H9 (cell line): ENCODE data around the gene C14orf39. TPM values are rescaled to one million over a fixed set of nuclear protein-coding genes. Genes with fewer than 3 reads are reported as not detected.

Experiments used
- DNase-seq: peaks from one replicate; pipeline ENCODE4 v3.0.0-alpha.2; 2017
- H2AFZ ChIP-seq: one replicate; pipeline ENCODE4 v1.6.1; 2013; ENCODE audit warnings: mild to moderate bottlenecking, low read length, control low read depth, moderate library complexity
- H2AK5ac ChIP-seq: 2 replicates; pipeline ENCODE4 v1.6.1; 2013; ENCODE audit warnings: low read length, control low read depth, mixed read lengths; ENCODE audit not compliant: insufficient read length
- H2BK120ac ChIP-seq: one replicate; pipeline ENCODE4 v1.6.1; 2013; ENCODE audit warnings: low read depth, mild to moderate bottlenecking, low read length, control low read depth, inconsistent platforms; ENCODE audit not compliant: poor library complexity, severe bottlenecking
- H2BK12ac ChIP-seq: 2 replicates; pipeline ENCODE4 v1.6.1; 2013; ENCODE audit warnings: low read length, control low read depth, mixed read lengths, low read depth; ENCODE audit not compliant: insufficient read length
- H2BK15ac ChIP-seq: 2 replicates; pipeline ENCODE4 v1.6.1; 2013; ENCODE audit warnings: low read depth, low read length, control low read depth
- H2BK20ac ChIP-seq: one replicate; pipeline ENCODE4 v1.6.1; 2013; ENCODE audit warnings: low read depth, mild to moderate bottlenecking, low read length, control low read depth, inconsistent platforms; ENCODE audit not compliant: poor library complexity, severe bottlenecking
- H2BK5ac ChIP-seq: 2 replicates; pipeline ENCODE4 v1.6.1; 2013; ENCODE audit warnings: low read length, control low read depth, mixed read lengths; ENCODE audit not compliant: insufficient read length
- H3K14ac ChIP-seq: 2 replicates; pipeline ENCODE4 v1.6.1; 2013; ENCODE audit warnings: low read length, control low read depth; ENCODE audit not compliant: insufficient read depth
- H3K18ac ChIP-seq: 2 replicates; pipeline ENCODE4 v1.6.1; 2013; ENCODE audit warnings: low read depth, mild to moderate bottlenecking, mixed read lengths, low read length, control low read depth; ENCODE audit not compliant: insufficient read length
- H3K23ac ChIP-seq: 2 replicates; pipeline ENCODE4 v1.6.1; 2013; ENCODE audit warnings: low read length, control low read depth, mixed read lengths, low read depth; ENCODE audit not compliant: insufficient read length
- H3K23me2 ChIP-seq: 2 replicates; pipeline ENCODE4 v1.6.1; 2013; ENCODE audit warnings: low read depth, mild to moderate bottlenecking, mixed read lengths, low read length, control low read depth; ENCODE audit not compliant: insufficient read length, poor library complexity, severe bottlenecking
- H3K27ac ChIP-seq: 2 replicates; pipeline ENCODE4 v1.5.1; 2013; ENCODE audit warnings: low read length, control low read depth, mixed read lengths, low read depth; ENCODE audit not compliant: insufficient read length
- H3K27me3 ChIP-seq: 2 replicates; pipeline ENCODE4 v1.6.1; 2013; ENCODE audit warnings: low read length, control low read depth, inconsistent platforms; ENCODE audit not compliant: insufficient read depth
- H3K4ac ChIP-seq: 2 replicates; pipeline ENCODE4 v1.6.1; 2013; ENCODE audit warnings: low read depth, mild to moderate bottlenecking, control low read depth, inconsistent platforms, low read length, moderate library complexity
- H3K4me1 ChIP-seq: 2 replicates; pipeline ENCODE4 v1.6.1; 2013; ENCODE audit warnings: low read length, control low read depth, inconsistent platforms; ENCODE audit not compliant: insufficient read depth
- H3K4me2 ChIP-seq: 2 replicates; pipeline ENCODE4 v1.6.1; 2013; ENCODE audit warnings: low read length, control low read depth, mixed read lengths; ENCODE audit not compliant: insufficient read length, insufficient read depth
- H3K56ac ChIP-seq: 2 replicates; pipeline ENCODE4 v1.6.1; 2013; ENCODE audit warnings: low read depth, mild to moderate bottlenecking, mixed read lengths, low read length, control low read depth; ENCODE audit not compliant: insufficient read length
- H3K79me1 ChIP-seq: 2 replicates; pipeline ENCODE4 v1.6.1; 2013; ENCODE audit warnings: low read depth, mild to moderate bottlenecking, moderate library complexity, low read length, control low read depth, inconsistent platforms; ENCODE audit not compliant: insufficient read depth, poor library complexity, severe bottlenecking
- H3K79me2 ChIP-seq: 2 replicates; pipeline ENCODE4 v1.6.1; 2013; ENCODE audit warnings: low read length, control low read depth, inconsistent platforms; ENCODE audit not compliant: insufficient read depth
- H3K9ac ChIP-seq: 2 replicates; pipeline ENCODE4 v1.6.1; 2013; ENCODE audit warnings: low read length, control low read depth, mixed read lengths; ENCODE audit not compliant: insufficient read length; ENCODE audit errors: extremely low read depth
- H3K9me3 ChIP-seq: one replicate; pipeline ENCODE4 v1.6.1; 2013; ENCODE audit warnings: low read depth, low read length, inconsistent platforms; ENCODE audit not compliant: control insufficient read depth
- H3T11ph ChIP-seq: one replicate; pipeline ENCODE4 v1.6.1; 2013; ENCODE audit warnings: mild to moderate bottlenecking, low read length, control low read depth, inconsistent platforms
- H4K20me1 ChIP-seq: one replicate; pipeline ENCODE4 v1.6.1; 2013; ENCODE audit not compliant: control insufficient read depth, insufficient read length, insufficient read depth
- H4K5ac ChIP-seq: 2 replicates; pipeline ENCODE4 v1.6.1; 2013; ENCODE audit warnings: low read depth, mild to moderate bottlenecking, mixed read lengths, low read length, control low read depth; ENCODE audit not compliant: insufficient read length
- H4K8ac ChIP-seq: replicated peaks from 2 replicates; pipeline ENCODE4 v1.6.1; 2013; ENCODE audit warnings: low read length, control low read depth, mixed read lengths, low read depth; ENCODE audit not compliant: insufficient read length
- H4K91ac ChIP-seq: 2 replicates; pipeline ENCODE4 v1.6.1; 2013; ENCODE audit warnings: low read depth, mild to moderate bottlenecking, moderate library complexity, mixed read lengths, low read length, control low read depth; ENCODE audit not compliant: insufficient read length
- H3K27ac Mint-ChIP-seq, 3 experiments: 2 replicates in 2 of 3; 3 replicates in 1 of 3; pipeline ENCODE4 v1.8.0; 2020 to 2021; ENCODE audit warnings: mixed read lengths in 3 of 3, mild to moderate bottlenecking in 1 of 3, moderate library complexity in 1 of 3
- H3K27me3 Mint-ChIP-seq: 2 replicates; pipeline ENCODE4 v1.8.0; 2021; ENCODE audit warnings: low read depth, mild to moderate bottlenecking, moderate library complexity, mixed read lengths
- H3K36me3 Mint-ChIP-seq, 3 experiments: 2 replicates in 2 of 3; 3 replicates in 1 of 3; pipeline ENCODE4 v1.8.0; 2020 to 2021; ENCODE audit warnings: low read depth in 3 of 3, mixed read lengths in 3 of 3; ENCODE audit not compliant: insufficient read depth in 1 of 3
- H3K4me1 Mint-ChIP-seq, 2 experiments: 2 replicates each; pipeline ENCODE4 v1.8.0; 2020; ENCODE audit warnings: mixed read lengths in 2 of 2
- H3K4me3 Mint-ChIP-seq, 2 experiments: 2 replicates in 1 of 2; 3 replicates in 1 of 2; pipeline ENCODE4 v1.8.0; 2020 to 2021; ENCODE audit warnings: mild to moderate bottlenecking in 2 of 2, mixed read lengths in 2 of 2, moderate library complexity in 1 of 2
- H3K9me3 Mint-ChIP-seq, 2 experiments: 2 replicates in 1 of 2; 3 replicates in 1 of 2; pipeline ENCODE4 v1.8.0; 2020; ENCODE audit warnings: mild to moderate bottlenecking in 2 of 2, mixed read lengths in 2 of 2, moderate library complexity in 1 of 2
- WGBS: extraction: QIAGEN DNeasy Blood & Tissue Kit; methylation state at CpG from one replicate; pipeline ENCODE4 v1.1.7; 2013; ENCODE audit warnings: missing lambda C conversion rate, low lambda C conversion rate, mixed read lengths; ENCODE audit not compliant: insufficient read length; ENCODE audit errors: extremely low coverage; 5-methylcytosine and 5-hydroxymethylcytosine counted together
- total RNA-seq: library from RNA; stranded (reverse); gene quantifications from 2 replicates; pipeline ENCODE4 v1.2.1, GENCODE V29; 2021
- TF ChIP-seq, protein P1 (sequence below): fragments of 200-600 bp; sonication (generic); conservative IDR thresholded peaks from 3 replicates; pipeline ENCODE4 v1.8.0; 2021; ENCODE audit warnings: antibody characterized with exemption, mild to moderate bottlenecking

C14orf39 gene
- total RNA-seq, 1 experiment from 2014 or later, result 1.8 TPM

DNA sequence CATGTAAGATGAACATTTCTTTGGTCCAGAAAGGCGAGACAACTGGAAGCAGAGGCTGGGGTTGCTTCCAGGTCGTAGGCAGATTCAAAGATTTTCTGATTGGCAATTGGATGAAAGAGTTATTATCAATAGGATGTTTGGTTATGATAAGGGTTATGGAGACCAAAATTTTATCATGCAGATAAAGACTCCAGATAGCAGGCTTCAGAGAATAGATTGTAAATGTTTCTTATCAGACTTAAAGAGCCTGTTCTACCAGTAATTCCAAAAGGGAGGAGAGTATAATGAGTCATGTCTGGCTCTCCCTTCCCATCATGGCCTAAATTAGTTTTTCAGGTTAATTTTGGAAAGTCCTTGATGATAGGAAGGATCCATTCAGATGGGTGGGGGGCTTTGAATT lies 55.6 kb downstream of the C14orf39 start:
- TF ChIP-seq, protein P1, sequence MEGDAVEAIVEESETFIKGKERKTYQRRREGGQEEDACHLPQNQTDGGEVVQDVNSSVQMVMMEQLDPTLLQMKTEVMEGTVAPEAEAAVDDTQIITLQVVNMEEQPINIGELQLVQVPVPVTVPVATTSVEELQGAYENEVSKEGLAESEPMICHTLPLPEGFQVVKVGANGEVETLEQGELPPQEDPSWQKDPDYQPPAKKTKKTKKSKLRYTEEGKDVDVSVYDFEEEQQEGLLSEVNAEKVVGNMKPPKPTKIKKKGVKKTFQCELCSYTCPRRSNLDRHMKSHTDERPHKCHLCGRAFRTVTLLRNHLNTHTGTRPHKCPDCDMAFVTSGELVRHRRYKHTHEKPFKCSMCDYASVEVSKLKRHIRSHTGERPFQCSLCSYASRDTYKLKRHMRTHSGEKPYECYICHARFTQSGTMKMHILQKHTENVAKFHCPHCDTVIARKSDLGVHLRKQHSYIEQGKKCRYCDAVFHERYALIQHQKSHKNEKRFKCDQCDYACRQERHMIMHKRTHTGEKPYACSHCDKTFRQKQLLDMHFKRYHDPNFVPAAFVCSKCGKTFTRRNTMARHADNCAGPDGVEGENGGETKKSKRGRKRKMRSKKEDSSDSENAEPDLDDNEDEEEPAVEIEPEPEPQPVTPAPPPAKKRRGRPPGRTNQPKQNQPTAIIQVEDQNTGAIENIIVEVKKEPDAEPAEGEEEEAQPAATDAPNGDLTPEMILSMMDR, result no peak
- no peak overlapping the region for H4K91ac ChIP-seq
- no peak overlapping the region for H2BK12ac ChIP-seq
- H3T11ph ChIP-seq, result no peak overlapping the region
- H3K14ac ChIP-seq, result no peak overlapping the region
- no peak overlapping the region for H3K27ac Mint-ChIP-seq
- H2BK5ac ChIP-seq, result no peak overlapping the region
- H3K36me3 Mint-ChIP-seq, result peaks cover 5 to 21% (median 13%) of the 10 kb centered on the region in 3 experiments
- no peak for DNase-seq
- H2AK5ac ChIP-seq, result no peak overlapping the region
- H3K4me3 Mint-ChIP-seq, result no peak overlapping the region
- peaks cover 22 to 30% of the 10 kb centered on the region in 2 experiments for H3K9me3 Mint-ChIP-seq
- no peaks in the 10 kb centered on the region for H4K20me1 ChIP-seq
- no CpG with 5 or more reads among the region's 2 CpGs for WGBS
- no peak overlapping the region for H2BK15ac ChIP-seq
- no peak overlapping the region for H2BK120ac ChIP-seq
- no peaks in the 10 kb centered on the region; the same call in 1 of the 2 replicates for H3K27me3 Mint-ChIP-seq
- H3K56ac ChIP-seq, result no peak overlapping the region
- H2AFZ ChIP-seq, result no peak overlapping the region
- H3K18ac ChIP-seq, result no peak overlapping the region
- no peak overlapping the region for H4K8ac ChIP-seq
- H3K27ac ChIP-seq, result no peak overlapping the region
- H4K5ac ChIP-seq, result no peak overlapping the region
- no peaks in the 10 kb centered on the region for H3K27me3 ChIP-seq
- no peak overlapping the region for H3K4ac ChIP-seq
- H3K4me1 Mint-ChIP-seq, result no peaks in the 10 kb centered on the region
- no peaks in the 10 kb centered on the region for H3K79me2 ChIP-seq
- no peaks in the 10 kb centered on the region for H3K79me1 ChIP-seq
- H3K4me2 ChIP-seq, result no peak overlapping the region
- H3K9ac ChIP-seq, result no peak overlapping the region
- no peaks in the 10 kb centered on the region for H3K23me2 ChIP-seq
- no peak overlapping the region for H3K23ac ChIP-seq
- peaks cover 6% of the 10 kb centered on the region for H3K9me3 ChIP-seq
- no peak overlapping the region for H2BK20ac ChIP-seq
- no peaks in the 10 kb centered on the region for H3K4me1 ChIP-seq
